Omental fat pad (tissue), 4 donors: ENCODE measurements around the gene SP8. TPM values are rescaled to one million over a fixed set of nuclear protein-coding genes. Genes with fewer than 3 reads are reported as not detected.
"Not testable (repeated sequence)": the region's sequence is repeated elsewhere in the genome, so short reads cannot be mapped to it uniquely, and the experiment has no call there.

Experiments
- ATAC-seq: fragments of 150-250 bp; one replicate; pipeline ENCODE4 v1.9.1; 2016; ENCODE audit warnings: mild to moderate bottlenecking, moderate library complexity; ENCODE audit not compliant: low FRiP score
- DNase-seq: peaks from one replicate; pipeline ENCODE4 v3.0.0-alpha.2; 2019; ENCODE audit warnings: low spot score
- total RNA-seq, 4 donors: library from RNA; depleted of rRNA; stranded (reverse); fragments of >200 nt; gene quantifications; one replicate each; pipeline ENCODE4 v1.1.0, GENCODE V29; 2016
- TF ChIP-seq, protein P1 (sequence below), 3 donors: fragments of 450-650 bp; IDR thresholded peaks; one replicate each; pipeline ENCODE4 v1.5.1; 2016 to 2017; ENCODE audit warnings: antibody characterized with exemption in 3 of 3, mild to moderate bottlenecking in 3 of 3, moderate library complexity in 2 of 3

The SP8 gene
- total RNA-seq, 4 donors from 2014 or later, result not detected

DNA sequence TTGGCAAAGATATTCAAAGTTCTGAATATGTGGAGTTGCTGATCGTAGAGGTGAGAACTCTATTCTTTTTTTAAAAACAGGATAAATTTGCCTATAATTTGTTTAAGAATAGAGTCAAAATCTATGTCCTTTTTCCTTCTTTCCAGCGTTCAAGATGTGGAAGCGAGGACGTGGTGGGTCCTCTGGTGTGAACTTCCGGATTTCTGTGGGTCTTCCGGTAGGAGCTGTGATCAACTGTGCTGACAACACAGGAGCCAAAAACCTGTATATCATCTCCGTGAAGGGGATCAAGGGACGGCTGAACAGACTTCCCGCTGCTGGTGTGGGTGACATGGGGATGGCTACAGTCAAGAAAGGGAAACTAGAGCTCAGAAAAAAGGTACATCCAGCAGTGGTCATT, 40.5 kb upstream of the SP8 start:
- ATAC-seq (no peak), DNase-seq (no peak)
- TF ChIP-seq, protein P1, sequence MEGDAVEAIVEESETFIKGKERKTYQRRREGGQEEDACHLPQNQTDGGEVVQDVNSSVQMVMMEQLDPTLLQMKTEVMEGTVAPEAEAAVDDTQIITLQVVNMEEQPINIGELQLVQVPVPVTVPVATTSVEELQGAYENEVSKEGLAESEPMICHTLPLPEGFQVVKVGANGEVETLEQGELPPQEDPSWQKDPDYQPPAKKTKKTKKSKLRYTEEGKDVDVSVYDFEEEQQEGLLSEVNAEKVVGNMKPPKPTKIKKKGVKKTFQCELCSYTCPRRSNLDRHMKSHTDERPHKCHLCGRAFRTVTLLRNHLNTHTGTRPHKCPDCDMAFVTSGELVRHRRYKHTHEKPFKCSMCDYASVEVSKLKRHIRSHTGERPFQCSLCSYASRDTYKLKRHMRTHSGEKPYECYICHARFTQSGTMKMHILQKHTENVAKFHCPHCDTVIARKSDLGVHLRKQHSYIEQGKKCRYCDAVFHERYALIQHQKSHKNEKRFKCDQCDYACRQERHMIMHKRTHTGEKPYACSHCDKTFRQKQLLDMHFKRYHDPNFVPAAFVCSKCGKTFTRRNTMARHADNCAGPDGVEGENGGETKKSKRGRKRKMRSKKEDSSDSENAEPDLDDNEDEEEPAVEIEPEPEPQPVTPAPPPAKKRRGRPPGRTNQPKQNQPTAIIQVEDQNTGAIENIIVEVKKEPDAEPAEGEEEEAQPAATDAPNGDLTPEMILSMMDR (IDR thresholded peaks at IDR 0.05), result no peak

DNA sequence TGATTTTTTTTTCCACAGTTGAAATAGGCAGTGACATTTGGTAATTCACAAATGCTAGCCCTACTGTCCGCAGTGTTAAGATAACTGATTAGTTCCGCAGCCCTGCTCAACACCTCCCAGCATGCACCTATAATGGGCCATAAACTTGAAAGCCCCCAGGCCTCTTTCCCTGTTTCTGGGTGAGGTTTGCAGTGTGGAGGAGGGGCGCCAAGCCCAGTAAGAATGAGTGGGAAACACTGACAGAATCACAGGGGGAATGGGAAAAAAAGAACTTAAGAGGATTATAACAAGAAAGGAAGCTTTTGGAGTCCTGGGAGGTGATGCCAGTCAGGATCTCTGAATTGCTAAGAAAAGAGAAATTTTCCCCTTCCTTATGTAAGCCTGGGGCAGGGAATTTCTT, 39.6 kb upstream of the SP8 start:
- DNase-seq (no peak), ATAC-seq (no peak)
- TF ChIP-seq, protein P1 (IDR thresholded peaks at IDR 0.05), result no peak

DNA sequence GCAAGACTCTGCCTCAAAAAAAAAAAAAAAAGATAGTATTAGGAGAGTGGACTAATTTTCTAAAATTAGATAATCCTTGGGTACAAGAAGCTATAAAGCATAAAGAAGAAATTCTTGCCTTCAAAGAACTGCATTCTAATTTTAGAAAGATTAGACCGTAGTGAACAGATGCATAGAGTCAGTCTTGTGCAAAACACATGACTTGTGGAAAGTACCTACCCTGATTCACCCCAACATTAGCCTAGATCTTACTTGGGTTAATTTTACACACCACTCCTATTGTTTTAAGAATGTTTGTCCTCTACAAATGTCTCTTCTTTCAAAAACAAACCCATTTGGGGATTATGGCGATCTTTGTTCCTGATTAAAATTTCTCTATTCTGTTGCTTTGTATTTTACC, 38.9 kb upstream of the SP8 start:
- TF ChIP-seq, protein P1 (IDR thresholded peaks at IDR 0.05), result no peak
- ATAC-seq, result no peak
- DNase-seq, result no peak

DNA sequence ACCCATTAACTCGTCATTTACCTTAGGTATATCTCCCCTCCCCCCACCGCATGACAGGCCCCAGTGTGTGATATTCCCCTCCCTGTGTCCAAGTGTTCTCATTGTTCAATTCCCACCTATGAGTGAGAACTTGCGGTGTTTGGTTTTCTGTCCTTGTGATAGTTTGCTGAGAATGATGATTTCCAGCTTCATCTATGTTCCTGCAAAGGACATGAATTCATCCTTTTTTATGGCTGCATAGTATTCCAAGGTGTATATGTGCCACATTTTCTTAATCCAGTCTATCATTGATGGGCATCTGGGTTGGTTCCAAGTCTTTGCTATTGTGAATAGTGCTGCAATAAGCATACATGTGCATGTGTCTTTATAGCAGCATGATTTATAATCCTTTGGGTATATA, 34.7 kb upstream of the SP8 start:
- not testable (repeated sequence) for DNase-seq, ATAC-seq

DNA sequence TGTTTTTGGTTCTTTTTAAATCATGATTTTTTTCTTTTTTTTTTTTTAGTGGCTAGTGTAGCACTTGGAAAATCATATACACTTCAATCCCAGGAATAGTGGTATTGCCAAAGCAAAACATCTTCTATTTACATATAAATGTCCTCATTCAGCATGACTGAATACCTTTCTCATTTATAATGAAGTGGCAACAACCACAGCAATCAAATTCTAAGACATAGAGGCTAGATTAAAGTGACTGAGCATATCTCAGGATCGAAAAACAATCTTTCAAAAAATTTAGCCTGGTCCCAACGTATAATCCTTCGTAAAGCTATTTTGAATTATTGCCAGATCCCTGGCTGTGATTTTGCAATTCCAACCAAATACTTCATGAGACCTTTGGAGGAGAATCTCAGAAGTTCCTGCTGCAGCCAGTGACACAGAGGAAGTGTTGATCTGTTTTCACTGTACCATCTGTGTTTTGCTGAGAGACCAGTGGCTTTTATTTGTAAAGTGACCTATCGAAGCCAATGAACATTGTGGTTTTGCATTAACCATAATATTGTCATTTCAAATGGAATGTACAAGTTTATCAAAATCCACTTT, 29.8 kb upstream of the SP8 start:
- DNase-seq (no peak), ATAC-seq (no peak)
- TF ChIP-seq, protein P1 (IDR thresholded peaks at IDR 0.05), result no peak

DNA sequence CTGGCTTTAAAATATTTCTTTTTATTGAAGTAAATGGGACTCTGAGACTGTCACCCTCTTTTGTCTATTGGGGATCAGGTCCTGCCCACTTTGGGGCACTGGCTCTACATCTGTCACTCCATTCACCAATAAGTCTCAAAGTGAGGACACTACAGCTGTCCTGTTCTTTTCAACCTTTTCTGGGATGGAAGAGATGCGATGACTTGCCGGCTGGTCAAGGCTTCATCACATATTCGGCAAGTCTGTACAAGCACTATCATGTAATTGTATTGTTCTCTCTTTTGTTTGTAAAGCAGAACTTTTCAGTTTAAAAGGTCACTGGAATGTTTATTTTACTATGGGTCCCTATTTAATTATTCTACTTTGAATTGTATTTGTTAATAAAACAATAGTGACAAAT, 17.7 kb upstream of the SP8 start:
- no peak for DNase-seq
- TF ChIP-seq, protein P1 (IDR thresholded peaks at IDR 0.05), result no peak
- ATAC-seq, result no peak

DNA sequence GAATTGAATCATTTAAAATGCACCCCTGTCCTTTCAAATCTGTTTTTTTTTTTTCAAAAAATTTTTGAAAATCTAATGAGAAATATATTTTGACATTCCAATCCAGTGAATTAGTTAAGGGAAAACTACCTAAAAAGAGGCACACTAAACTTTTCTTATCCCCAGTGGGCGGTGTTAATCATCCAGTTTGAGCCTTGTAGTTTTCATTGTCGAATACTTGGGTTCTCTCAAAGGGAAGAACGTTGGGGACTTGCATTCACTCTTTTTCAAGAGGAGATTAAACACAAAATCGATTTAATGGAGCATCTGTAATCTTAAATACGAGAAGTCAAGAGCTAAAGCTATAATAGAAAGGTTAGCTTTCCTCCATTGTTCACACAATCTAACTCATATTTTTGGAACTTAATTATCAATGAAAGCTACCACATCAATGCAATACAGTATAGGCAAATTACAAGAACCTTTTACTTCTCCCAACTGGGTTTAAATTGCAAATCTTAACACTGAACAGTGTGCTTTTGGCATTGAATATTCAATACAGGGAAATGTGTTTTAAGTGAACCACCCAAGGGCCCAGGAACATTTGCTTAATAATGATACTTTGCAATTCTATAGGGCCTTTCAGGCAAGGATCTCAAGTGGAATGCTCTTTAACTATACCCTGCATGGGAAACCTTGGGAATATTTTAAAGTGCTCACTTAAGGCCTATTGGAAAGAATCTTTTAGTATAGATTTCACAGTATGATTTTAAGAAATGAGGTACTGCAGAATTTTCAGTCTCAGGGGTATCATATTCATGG, 13.1 kb upstream of the SP8 start:
- no peak for ATAC-seq
- DNase-seq, result no peak
- TF ChIP-seq, protein P1 (IDR thresholded peaks at IDR 0.05), result no peak
